ENCODE data around the gene CFAP90.

DNA sequence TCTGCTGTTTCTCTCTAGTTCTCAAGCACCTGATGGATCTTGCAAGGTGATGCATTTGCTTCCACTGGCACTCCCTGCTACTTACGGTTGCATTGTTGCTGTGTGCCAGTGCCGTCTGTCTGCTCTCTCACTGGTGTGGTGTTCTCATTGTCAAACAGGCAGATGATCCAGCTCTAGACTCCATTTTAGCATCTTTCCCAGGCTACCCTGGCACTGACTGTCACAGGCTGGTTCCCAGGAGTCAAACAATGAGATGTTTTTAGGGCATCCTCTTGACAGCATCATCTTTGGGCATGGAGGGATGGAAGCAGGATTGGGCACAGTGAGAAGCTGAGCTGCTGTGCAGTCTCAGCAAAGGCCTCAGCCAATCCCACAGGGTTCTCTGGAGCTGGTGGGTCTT, 30.9 kb upstream of the CFAP90 start:
- TF ChIP-seq, protein P1, sequence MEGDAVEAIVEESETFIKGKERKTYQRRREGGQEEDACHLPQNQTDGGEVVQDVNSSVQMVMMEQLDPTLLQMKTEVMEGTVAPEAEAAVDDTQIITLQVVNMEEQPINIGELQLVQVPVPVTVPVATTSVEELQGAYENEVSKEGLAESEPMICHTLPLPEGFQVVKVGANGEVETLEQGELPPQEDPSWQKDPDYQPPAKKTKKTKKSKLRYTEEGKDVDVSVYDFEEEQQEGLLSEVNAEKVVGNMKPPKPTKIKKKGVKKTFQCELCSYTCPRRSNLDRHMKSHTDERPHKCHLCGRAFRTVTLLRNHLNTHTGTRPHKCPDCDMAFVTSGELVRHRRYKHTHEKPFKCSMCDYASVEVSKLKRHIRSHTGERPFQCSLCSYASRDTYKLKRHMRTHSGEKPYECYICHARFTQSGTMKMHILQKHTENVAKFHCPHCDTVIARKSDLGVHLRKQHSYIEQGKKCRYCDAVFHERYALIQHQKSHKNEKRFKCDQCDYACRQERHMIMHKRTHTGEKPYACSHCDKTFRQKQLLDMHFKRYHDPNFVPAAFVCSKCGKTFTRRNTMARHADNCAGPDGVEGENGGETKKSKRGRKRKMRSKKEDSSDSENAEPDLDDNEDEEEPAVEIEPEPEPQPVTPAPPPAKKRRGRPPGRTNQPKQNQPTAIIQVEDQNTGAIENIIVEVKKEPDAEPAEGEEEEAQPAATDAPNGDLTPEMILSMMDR (IDR thresholded peaks at IDR 0.05): no peak
- TF ChIP-seq POLR2A (IDR thresholded peaks at IDR 0.05) (no peak), POLR2AphosphoS5 (IDR thresholded peaks at IDR 0.05) (no peak), EP300 (IDR thresholded peaks at IDR 0.05) (no peak)

Data from sigmoid colon (tissue), 4 donors.